Kidney capillary endothelial cell (primary cell): ENCODE data around the gene PTPRC.

Source experiments
- DNase-seq: peaks from one replicate; pipeline ENCODE4 v3.0.0-alpha.2; 2018; ENCODE audit warnings: low spot score

PTPRC gene

GRCh38 chr1:198674009-198674408 is 35.2 kb downstream of the PTPRC start:
- DNase-seq, result no peak

GRCh38 chr1:198676253-198676652 is 37.4 kb downstream of the PTPRC start:
- no peak for DNase-seq

GRCh38 chr1:198677027-198677426 is 38.2 kb downstream of the PTPRC start:
- no peak for DNase-seq

- DNase-seq, result no peak
These were observed 39.0 kb downstream of the PTPRC start for GRCh38 chr1:198677871-198678270.

- no peak for DNase-seq
These were observed 39.5 kb downstream of the PTPRC start for GRCh38 chr1:198678301-198678836.

- no peak for DNase-seq
These were observed 40.1 kb downstream of the PTPRC start for GRCh38 chr1:198678901-198679329.

- no peak for DNase-seq
These were observed 40.8 kb downstream of the PTPRC start for GRCh38 chr1:198679535-198680173.

- no peak for DNase-seq
These were observed 41.5 kb downstream of the PTPRC start for GRCh38 chr1:198680174-198680875.

- no peak for DNase-seq
These were observed 42.4 kb downstream of the PTPRC start for GRCh38 chr1:198681252-198681651.

- no peak for DNase-seq
These were observed 43.3 kb downstream of the PTPRC start for GRCh38 chr1:198681831-198682759.

- no peak for DNase-seq
These were observed 44.0 kb downstream of the PTPRC start for GRCh38 chr1:198682850-198683249.

- no peak for DNase-seq
These were observed 44.6 kb downstream of the PTPRC start for GRCh38 chr1:198683449-198683848.

GRCh38 chr1:198686069-198686728 is 47.4 kb downstream of the PTPRC start:
- peak; percentile 46 for DNase-seq

GRCh38 chr1:198687429-198687828 is 48.6 kb downstream of the PTPRC start:
- DNase-seq, result no peak

- no peak for DNase-seq
These were observed 52.2 kb downstream of the PTPRC start for GRCh38 chr1:198691063-198691462.

- DNase-seq, result no peak
These were observed 54.5 kb downstream of the PTPRC start for GRCh38 chr1:198693321-198693720.

- DNase-seq, result no peak
These were observed 55.7 kb downstream of the PTPRC start for GRCh38 chr1:198694542-198694941.

- no peak for DNase-seq
These were observed 57.4 kb downstream of the PTPRC start for GRCh38 chr1:198696211-198696610.

GRCh38 chr1:198699167-198700015 is 60.6 kb downstream of the PTPRC start:
- peak; percentile 18 for DNase-seq

- no peak for DNase-seq
These were observed 61.2 kb downstream of the PTPRC start for GRCh38 chr1:198700016-198700392.

GRCh38 chr1:198700396-198700795 is 61.6 kb downstream of the PTPRC start:
- no peak for DNase-seq
